GM18909 (cell line): ENCODE measurements around the gene NRAS.

Experiments used
- ATAC-seq: cut with Tn5 transposase; IDR thresholded peaks from one replicate; pipeline ENCODE4 v1.9.1; 2021; ENCODE audit warnings: mild to moderate bottlenecking; ENCODE audit not compliant: unreplicated experiment, poor library complexity

Gene NRAS

DNA sequence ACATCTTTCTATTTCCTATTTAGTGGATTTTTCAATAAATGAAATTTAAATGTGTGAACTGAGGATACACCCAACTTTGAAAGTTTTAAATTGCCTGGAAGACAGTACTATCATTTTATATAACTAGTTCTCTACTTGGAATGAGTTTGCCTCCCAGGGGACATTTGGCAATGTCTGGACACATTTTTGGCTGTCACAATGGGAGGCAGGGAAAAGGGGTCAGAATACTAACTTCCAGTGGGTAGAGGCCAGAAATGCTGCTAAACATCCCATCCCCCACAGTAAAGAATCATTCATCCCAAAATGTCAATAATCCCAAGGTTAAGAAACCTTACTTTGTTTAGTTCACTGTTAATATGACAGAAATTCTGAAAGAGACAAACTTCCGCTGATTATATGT is 13.2 kb upstream of the NRAS start:
- ATAC-seq: no peak

DNA sequence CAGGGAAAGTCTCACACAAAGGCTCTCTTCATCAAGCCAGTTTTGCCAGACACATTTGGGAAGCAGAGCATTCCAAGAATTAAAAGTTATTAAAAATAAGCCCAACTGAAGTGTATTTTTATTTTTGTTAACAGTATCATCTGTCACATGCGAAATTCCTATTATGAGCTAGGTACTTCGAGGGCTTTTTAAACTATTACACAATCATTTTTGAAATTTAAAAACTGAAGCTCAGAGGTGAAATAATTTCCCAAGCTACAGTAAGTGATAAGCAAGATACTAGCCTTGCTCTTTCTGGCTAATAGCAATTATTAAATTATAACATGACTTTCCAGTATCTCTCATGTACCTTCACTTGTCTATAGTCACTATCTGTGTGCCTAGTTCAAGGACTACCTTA is 12.0 kb upstream of the NRAS start:
- ATAC-seq: no peak

DNA sequence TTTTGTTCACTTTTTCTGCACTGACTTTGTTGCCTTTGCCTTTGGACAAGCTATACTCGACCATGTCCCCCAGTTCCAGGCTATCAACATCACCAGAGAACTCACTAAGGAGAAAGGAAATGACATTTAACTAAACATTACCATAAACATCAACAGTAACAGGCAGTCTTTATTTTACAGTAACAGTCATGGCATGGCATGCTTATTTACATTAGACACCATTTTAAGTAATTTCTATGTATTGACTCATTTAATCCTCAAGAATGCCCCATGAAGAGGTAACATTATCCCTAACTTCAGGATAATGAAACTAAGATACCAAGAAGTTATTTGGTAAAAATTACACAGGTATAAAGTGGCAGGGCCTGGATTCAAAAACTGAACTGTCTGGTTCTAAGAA is 8.7 kb upstream of the NRAS start:
- no peak for ATAC-seq

DNA sequence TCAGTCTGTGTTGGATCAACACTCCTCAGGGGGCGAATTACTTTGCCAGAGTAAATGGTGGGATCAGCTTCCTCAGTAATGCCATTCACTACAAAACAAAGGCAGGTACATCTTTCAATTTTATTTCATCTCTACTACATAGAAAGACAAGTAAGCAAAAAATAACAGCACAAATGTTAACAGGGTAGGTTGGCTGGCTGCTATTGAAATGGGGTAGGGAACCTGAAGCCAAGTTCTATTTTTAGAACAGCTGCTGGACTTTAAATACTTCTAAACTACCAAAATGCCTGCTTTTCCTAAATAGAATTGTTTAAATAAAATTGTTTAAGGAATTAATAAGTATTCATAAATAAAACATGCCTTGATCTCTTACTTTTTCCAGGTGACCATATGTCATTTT is 7.3 kb upstream of the NRAS start:
- no peak for ATAC-seq

DNA sequence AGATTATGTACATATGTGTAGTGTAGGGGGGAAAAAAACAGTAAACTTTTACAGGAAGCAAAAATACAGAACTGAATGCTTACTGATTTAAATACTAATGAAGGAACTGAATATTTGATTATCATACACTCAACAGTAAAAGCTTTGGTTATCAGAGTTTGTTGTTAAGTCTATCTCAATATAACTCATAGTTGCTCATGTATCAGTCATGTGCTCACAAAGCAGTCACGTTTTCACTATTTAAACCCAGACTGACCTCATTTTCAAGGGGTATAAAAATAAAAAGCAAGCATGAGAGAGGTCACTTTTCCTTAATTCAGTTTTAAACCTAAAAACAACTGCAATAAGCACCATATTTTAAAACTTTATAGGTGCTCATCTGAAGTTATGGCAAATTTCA is 6.9 kb upstream of the NRAS start:
- ATAC-seq: no peak

DNA sequence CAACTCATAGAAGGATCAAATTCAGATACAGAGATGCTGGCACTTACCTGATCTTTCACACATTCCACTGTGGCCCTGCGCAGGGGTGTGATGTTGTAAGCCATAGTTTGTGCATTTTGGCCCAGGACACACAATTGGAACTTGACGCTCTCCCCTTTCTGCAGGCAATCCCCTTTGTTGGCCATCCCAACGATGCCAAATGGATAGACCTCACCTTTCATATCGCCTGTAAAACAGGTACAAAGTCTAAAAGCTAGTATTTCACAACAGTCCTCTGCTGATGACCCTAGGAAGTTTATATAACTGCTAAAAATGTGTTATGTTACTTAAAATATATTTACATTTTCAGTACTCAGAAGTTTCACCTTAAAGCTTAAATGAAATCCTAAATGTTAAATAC is 3.9 kb upstream of the NRAS start:
- no peak for ATAC-seq

DNA sequence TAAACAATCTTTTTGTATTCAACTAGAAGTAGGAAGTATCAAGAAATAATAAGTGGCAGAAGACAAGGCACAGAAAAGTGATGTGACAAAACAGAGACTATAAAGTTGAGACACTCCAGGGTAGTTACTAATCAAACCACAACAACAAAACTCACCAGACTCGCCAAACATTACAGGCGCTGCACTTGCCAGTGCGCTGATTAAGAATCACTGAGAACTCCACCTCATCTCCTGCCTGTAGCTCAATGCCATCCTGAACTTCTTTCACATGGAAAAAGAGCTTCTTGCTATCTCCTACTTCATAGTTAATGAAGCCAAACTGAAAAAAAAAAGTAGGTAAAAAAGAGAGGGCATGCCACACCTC is 2.8 kb upstream of the NRAS start:
- ATAC-seq: no peak

DNA sequence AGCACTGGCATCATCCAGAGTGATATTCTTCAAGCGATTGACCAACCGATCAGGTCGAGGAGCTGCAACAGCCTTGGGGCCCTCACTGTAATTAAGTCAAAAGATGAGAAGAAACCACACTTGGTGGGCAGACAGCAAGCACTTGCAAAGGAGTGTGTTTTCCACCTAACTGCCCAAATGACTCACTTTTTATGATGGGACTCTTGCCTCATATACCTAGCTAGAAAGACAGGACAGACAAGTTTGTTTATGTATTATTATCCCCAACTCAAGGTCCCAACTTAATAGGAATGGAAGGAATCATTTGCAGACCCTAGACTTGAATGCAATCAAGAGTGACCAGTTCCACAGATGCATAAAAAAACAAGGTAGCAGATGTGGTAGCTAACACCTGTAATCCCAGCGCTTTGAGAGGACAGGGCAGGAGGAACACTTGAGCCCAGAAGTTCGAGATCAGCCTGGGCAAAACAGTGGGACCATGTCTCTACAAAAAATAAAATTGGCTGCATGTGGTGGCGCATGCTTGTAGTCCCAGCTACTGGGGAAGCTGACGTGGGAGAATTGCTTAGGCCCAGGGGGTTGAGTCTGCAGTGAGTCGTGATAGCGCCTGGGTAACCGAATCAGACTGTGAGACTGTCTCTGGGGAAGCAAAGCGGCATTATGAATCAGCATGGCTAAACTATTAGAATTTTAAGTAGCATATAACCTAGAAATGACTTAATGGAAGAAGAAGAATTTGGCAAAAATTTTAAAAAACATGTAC is 2.3 kb upstream of the NRAS start:
- ATAC-seq: no peak

DNA sequence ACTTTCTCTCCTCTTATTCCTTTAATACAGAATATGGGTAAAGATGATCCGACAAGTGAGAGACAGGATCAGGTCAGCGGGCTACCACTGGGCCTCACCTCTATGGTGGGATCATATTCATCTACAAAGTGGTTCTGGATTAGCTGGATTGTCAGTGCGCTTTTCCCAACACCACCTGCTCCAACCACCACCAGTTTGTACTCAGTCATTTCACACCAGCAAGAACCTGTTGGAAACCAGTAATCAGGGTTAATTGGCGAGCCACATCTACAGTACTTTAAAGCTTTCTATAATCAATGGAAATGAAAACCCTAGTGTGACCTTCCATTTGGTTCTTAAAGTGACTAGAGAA is 643 bp downstream of the NRAS start:
- ATAC-seq: no peak

DNA sequence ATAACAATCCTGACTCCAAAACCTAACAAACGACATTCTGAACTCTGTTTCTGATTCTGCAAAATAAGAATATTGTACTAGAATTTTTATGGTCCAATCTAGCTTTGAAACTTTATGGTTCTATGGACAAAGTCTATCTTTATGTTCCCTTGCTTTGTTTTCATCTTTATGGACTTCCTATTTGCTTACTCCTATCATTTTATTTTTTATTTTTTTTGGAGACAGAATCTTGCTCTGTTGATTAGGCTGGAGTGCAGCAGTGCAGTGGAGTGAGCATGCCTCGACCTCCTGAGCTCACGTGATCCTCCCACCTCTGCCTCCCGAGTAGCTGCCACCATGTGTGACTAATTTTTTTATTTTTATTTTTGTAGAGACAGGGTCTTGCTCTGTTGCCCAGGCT is 3.6 kb downstream of the NRAS start:
- ATAC-seq: no peak

DNA sequence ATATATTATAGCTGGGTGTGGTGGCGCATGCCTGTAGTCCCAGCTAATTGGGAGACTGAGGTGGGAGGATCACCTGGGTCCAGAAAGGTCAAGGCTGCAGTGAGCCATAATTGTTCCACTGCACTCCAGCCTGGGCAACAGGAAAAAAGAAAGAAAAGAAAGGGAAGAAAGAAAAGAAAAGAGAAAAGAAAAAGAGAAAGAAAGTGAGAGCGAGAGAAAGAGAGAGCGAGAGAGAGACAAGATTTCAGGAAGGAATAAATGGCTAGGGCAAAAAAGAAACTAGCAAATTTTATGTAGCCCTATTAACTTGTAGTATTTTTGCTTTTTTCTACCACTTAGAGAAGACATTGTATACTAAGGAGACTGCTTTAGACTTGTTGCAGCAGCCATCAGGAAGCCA is 6.2 kb downstream of the NRAS start:
- no peak for ATAC-seq

DNA sequence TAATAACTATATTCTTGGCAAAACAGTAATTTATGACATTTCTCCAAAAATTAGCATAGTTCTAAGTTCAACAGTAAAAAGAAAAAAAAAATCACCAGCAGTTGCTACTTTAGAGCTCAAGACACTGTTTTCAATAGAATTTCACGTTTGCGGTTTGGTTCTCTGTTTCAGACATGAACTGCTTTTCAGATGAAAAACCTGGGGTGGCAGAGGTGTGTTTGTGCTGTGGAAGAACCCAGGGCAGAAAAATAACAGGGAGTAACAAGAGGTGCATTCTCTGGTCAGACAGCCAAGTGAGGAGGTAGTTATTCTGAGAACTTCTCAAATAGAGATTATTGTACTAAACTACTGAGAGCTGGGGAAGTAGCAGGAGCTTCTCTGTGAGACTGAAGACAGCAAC is 9.0 kb downstream of the NRAS start:
- no peak for ATAC-seq

DNA sequence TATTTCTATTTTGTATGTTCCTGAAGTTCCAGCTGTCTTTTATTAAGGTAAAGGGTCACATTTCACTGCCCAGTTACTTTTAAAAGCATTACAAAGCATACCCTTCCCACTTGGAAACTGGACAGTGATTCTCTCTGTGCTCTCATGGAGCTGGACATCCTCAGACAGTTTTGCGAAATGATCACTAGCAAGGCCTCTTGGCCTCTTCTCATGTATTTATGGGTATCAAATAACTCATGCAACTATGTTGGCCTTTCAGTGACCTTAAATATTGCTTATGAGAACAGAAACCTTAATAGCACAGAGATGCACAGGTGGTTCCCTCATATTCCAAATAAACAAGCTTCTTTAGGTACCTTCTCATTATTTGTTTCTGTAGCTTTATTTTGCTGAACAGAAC is 13.3 kb downstream of the NRAS start:
- peak; percentile 56 for ATAC-seq

DNA sequence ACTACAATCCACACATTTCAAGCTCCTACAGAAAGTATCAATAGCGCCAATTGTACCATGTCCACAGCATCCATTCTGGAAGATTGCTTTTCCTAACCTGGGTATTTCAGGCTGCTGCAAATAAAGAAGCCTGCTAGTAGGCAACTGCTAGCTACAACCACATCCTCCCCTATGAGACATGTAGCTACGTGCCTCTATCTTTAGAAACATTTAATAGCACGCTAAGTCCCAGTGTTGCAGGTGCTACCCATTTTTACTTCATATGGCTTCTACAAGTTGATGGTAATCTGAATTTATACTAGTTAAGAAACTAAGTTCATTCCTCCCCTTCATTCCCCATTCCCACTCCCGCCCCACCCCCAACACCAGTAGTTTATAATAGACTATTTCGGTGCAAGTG is 13.8 kb downstream of the NRAS start:
- peak; percentile 58 for ATAC-seq

DNA sequence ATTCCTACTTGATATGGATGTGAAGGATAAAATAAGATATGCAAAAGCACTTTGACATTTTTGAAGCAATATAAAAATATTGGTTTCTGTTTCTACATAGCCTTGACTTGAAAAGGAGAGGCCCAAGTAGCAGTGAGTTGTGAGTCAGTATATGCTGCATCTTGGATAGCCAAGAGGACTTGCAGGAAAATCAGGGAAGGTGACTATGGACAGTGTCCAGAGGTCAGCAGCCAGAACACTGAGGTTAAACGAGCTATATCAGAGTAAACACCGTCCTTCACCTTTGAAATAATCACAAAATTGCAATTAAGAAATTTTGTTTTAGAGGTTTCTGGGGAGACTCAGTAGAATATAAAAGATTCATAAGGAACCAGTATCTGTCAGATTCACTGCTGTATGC is 14.6 kb downstream of the NRAS start:
- ATAC-seq: no peak

DNA sequence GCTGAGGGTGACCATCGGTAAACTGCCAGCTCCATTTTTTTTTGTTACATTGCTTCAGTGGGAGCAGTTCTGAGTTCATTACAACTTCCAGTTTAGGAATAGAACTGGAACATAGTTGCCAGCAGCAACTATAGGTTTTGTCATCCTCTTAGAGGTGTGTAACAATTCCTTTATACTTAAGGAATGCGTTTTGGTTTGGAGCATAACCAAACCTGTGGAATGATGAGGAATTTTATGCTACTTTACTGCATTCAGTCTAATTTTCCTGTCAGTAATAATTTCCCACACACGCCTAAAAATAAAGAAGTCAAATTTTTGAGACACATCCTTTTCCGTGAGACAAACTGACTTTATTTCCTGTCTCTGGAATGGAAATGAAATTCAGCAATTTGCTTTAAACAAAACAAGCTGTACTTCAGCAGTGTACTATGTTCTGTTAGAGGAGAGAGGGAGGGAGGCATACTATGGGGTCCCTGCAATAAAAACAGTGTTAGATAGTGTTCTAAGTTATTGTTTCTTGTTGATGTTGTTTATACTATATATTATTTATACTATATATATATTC is 16.5 kb downstream of the NRAS start:
- ATAC-seq: no peak

DNA sequence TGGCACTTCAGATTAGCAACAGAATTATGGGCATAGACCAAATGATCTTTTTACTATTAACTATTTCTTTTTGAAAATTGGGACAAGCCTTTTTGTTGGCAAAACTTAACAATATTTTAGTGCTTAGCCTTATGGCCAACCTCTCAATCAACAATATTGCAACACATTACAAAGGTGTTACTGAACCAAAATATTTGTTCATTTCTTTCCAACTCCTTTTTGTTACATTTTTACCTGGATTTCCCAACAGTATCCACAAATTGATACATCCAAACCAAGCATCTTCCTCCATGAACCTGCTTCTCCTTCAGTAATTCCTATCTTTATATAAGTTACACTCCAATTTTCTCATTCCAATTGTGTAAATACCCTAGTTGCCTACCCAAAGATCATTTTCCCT is 19.8 kb downstream of the NRAS start:
- no peak for ATAC-seq

DNA sequence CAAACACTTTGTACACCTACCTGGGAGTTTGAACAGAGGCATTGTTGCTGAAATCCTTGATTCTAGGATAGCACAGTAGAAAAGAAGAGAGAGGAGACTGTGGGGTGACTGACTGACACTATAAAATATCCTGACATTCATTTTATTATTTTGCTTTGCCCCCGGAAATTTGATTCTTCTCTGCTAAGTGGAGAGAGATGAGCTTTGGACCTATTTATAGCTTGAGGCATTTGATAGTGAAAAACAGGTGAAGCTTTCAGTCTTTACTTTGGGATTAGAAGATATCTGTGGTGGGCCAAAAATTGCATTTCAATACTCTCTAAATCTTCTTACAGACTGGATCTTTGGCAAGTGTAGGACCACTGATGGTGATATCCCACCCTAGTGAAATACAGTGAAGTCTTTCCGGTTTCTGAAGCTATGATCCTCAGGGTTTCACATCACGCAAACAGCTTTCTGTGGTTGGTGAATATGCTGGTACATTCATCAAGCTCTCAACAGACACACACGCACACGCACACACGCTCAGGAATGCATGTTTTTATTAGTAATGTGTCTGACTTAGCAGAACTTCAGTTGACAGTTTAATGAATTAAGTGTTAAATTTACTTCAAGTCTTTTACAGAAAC is 21.0 kb downstream of the NRAS start, which contains the start of gene AMPD1:
Gene AMPD1 (minus strand): TSS at position 117 of the 629 bp plus-strand sequence. CDS start 75 bp downstream, at position 42.
- ATAC-seq: no peak

DNA sequence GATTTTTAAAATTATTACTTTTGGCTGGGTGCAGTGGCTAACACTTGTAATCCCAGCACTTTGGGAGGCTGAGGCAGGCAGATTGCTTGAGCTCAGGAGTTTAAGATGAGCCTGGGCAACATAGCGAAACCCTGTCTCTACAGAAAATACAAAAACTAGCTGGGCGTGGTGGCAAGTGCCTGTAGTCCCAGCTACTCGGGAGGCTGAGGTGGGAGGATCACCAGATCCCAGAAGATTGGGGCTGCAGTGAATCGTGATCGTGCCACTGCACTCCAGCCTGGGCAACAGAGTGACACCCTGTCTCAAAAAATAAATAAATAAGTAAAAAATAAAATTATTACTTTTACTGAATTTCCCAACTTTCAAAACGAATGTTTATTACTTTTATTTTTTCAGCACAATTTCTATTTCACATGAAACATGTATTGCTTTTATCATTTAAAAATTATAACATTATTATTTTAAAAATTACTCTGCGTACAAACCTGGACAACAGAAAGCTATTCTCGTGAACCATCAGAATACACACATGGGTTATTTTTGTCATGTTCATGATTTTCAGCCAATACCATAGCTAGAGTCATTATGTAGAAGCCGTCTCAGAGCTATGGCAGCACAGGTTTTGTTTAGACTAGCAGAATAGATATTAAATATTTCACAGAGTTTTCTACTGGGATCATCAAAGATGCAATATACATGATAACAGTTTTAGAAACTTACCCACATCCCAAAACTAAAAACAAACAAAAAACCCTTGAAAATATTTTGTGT is 21.8 kb downstream of the NRAS start:
- ATAC-seq: no peak

DNA sequence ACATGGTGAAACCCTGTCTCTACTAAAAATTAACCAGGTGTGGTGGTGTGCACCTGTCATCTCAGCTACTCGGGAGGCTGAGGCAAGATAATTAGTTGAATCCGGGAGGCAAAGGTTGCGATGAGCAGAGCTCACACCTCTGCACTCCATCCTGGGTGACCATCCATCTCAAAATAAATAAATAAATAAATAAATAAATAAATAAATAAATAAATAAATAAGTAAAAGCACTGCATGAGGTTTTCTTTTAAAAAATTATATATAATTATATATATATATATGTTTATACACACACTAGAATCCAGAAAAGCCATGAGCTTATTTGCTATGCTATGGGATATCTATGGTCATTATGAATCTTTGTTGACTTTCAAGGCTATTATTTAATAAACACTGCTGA is 23.6 kb downstream of the NRAS start:
- no peak for ATAC-seq

DNA sequence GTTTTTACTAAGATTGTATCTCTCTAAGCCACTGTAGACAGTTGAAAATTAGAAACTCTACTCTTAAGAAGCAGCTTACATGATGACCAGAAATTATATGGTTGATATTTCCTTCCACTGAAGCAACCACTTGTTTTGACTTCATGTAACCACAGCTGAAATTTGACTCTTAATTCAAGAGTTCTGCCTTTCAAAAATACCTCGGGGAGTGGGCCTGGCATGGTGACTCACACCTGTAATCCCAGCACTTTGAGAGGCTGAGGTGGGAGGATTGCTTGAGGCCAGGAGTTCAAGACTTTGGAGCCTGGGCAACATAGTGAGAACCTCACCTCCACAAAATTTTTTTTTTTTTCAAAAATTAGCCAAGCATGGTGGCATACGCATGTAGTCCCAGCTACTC is 25.5 kb downstream of the NRAS start:
- no peak for ATAC-seq
